Thyroid gland (tissue), 4 donors: ENCODE measurements around the gene ENOX1.

ENCODE experiments used
- CTCF ChIP-seq, 6 experiments: fragments of 200-600 bp in 3 of 6; fragments of 450-650 bp in 3 of 6; sonication (generic) in 3 of 6; IDR thresholded peaks; one replicate each; pipeline ENCODE4 v1.5.1; 2016 to 2019; ENCODE audit warnings: antibody characterized with exemption in 6 of 6, mild to moderate bottlenecking in 2 of 6, inconsistent platforms in 1 of 6, moderate library complexity in 1 of 6
- POLR2A ChIP-seq, 2 donors: fragments of 450-650 bp; IDR thresholded peaks; one replicate each; pipeline ENCODE4 v1.6.1; 2017; ENCODE audit warnings: antibody characterized with exemption in 2 of 2, mild to moderate bottlenecking in 2 of 2, moderate library complexity in 1 of 2

GRCh38 chr13:43293986-43294385, 492.8 kb downstream of the ENOX1 start:
- no peak for TF ChIP-seq POLR2A (IDR thresholded peaks at IDR 0.05)
- TF ChIP-seq CTCF (IDR thresholded peaks at IDR 0.05): no peak
